Measurements from ENCODE around the gene ZNF91. TPM values are rescaled to one million over a fixed set of nuclear protein-coding genes. Genes with fewer than 3 reads are reported as not detected.
"Not testable (repeated sequence)": the region's sequence is repeated elsewhere in the genome, so short reads cannot be mapped to it uniquely, and the experiment has no call there.

ZNF91 gene
- total RNA-seq, 1 donor from 2014 or later, result 149 TPM

GRCh38 chr19:23294141-23294540 lies 101.1 kb downstream of the ZNF91 start:
- no peak for DNase-seq (ENCODE audit: low spot score, unreplicated experiment)
- no peak for TF ChIP-seq CTCF (IDR thresholded peaks at IDR 0.05; ENCODE audit: unreplicated experiment)
- no peak overlapping the region for H3K4me3 Mint-ChIP-seq (ENCODE audit: low read depth)
- no peaks in the 10 kb centered on the region for H3K4me1 Mint-ChIP-seq (ENCODE audit: low read depth)
- no peak overlapping the region for H3K27ac Mint-ChIP-seq
- H3K27me3 Mint-ChIP-seq, result no peaks in the 10 kb centered on the region
- no peaks in the 10 kb centered on the region for H3K36me3 Mint-ChIP-seq (ENCODE audit: insufficient read depth)
- H3K9me3 Mint-ChIP-seq (ENCODE audit: low read depth), result peaks cover 27% of the 10 kb centered on the region

- not testable (repeated sequence) for H3K27ac Mint-ChIP-seq; DNase-seq (ENCODE audit: low spot score, unreplicated experiment); H3K36me3 Mint-ChIP-seq (ENCODE audit: insufficient read depth); H3K4me1 Mint-ChIP-seq (ENCODE audit: low read depth); H3K4me3 Mint-ChIP-seq (ENCODE audit: low read depth); H3K27me3 Mint-ChIP-seq
- H3K9me3 Mint-ChIP-seq (ENCODE audit: low read depth), result peaks cover 32% of the 10 kb centered on the region
Observed at GRCh38 chr19:23289966-23290365, 105.3 kb downstream of the ZNF91 start.

Other genes with a start within 250 kb of the ZNF91 start
- gene ZNF724, start 145.1 kb downstream of the ZNF91 start, total RNA-seq, result 21.7 and 22.1 TPM in 2 replicates